Right lobe of liver (tissue), 4 donors: Measurements from ENCODE around the gene ADAM12.

ENCODE experiments used
- POLR2A ChIP-seq: fragments of 450-650 bp; IDR thresholded peaks from one replicate; pipeline ENCODE4 v1.6.1; 2017; ENCODE audit warnings: antibody characterized with exemption, mild to moderate bottlenecking
- TF ChIP-seq, protein P1 (sequence below), 4 donors: fragments of 200-600 bp in 3 of 4; fragments of 450-650 bp in 1 of 4; IDR thresholded peaks; one replicate each; pipeline versions ENCODE4 v1.5.1 to v1.8.0; 2016 to 2022; ENCODE audit warnings: antibody characterized with exemption in 4 of 4, mild to moderate bottlenecking in 2 of 4
- donor health status: DM: no; HTN: no; CAD: no.
- donor health status: DM: no; HTN: no; CAD: no.
- donor health status: DM: no; HTN: yes; CAD: no.

DNA sequence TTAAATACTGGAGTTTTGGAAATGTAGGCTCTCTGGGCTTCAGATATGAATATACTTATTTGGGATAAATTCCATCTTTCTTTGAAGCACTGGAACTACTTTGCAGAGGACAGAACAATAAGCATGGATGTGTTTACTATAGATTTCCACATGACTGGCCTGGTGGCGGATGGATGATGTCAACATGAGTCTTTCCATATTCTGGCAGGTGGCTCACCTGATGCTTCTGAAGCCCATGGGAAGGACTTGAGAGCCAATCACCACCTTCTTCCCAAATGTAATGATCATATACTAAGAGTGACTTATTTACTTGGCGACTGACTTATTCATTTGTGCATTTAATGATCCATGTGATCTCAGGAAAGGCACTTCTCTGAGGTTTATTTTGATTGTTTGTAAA is 381.4 kb downstream of the ADAM12 start:
- TF ChIP-seq, protein P1, sequence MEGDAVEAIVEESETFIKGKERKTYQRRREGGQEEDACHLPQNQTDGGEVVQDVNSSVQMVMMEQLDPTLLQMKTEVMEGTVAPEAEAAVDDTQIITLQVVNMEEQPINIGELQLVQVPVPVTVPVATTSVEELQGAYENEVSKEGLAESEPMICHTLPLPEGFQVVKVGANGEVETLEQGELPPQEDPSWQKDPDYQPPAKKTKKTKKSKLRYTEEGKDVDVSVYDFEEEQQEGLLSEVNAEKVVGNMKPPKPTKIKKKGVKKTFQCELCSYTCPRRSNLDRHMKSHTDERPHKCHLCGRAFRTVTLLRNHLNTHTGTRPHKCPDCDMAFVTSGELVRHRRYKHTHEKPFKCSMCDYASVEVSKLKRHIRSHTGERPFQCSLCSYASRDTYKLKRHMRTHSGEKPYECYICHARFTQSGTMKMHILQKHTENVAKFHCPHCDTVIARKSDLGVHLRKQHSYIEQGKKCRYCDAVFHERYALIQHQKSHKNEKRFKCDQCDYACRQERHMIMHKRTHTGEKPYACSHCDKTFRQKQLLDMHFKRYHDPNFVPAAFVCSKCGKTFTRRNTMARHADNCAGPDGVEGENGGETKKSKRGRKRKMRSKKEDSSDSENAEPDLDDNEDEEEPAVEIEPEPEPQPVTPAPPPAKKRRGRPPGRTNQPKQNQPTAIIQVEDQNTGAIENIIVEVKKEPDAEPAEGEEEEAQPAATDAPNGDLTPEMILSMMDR (IDR thresholded peaks at IDR 0.05), result no peak
- TF ChIP-seq POLR2A, result no peak
